ENCODE measurements around the gene TNFRSF21.

DNA sequence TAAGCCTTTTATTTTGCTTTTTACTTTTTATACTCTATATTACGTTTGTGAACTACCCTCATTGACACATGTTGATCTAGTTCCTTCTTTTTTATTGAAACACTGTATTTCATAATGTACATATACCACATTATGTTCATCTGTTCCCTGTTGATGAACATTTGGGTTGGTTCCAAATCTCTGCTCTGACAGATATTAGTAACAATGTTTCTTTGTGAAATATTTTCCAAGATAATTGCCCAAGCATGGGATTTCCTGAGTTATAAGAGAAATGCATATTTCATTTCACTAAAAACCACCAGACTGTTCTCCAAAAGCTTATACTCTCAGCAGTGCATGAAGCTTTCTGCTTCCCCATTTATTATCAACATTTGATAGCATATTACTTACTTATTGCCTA, 44.2 kb upstream of the TNFRSF21 start:
- TF ChIP-seq, protein P1, sequence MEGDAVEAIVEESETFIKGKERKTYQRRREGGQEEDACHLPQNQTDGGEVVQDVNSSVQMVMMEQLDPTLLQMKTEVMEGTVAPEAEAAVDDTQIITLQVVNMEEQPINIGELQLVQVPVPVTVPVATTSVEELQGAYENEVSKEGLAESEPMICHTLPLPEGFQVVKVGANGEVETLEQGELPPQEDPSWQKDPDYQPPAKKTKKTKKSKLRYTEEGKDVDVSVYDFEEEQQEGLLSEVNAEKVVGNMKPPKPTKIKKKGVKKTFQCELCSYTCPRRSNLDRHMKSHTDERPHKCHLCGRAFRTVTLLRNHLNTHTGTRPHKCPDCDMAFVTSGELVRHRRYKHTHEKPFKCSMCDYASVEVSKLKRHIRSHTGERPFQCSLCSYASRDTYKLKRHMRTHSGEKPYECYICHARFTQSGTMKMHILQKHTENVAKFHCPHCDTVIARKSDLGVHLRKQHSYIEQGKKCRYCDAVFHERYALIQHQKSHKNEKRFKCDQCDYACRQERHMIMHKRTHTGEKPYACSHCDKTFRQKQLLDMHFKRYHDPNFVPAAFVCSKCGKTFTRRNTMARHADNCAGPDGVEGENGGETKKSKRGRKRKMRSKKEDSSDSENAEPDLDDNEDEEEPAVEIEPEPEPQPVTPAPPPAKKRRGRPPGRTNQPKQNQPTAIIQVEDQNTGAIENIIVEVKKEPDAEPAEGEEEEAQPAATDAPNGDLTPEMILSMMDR (IDR thresholded peaks at IDR 0.05) = no peak
- no peak for TF ChIP-seq POLR2A (IDR thresholded peaks at IDR 0.05)
- no peak for TF ChIP-seq EP300 (IDR thresholded peaks at IDR 0.05)
